Caco-2 (cell line): ENCODE measurements around the gene KMT5C. TPM values are rescaled to one million over a fixed set of nuclear protein-coding genes. Genes with fewer than 3 reads are reported as not detected.

ENCODE experiments used
- BruUV-seq: library from RNA; stranded (reverse); fragments of 400-500 nt; replicated peaks from 2 replicates; lab custom pipeline; 2021; lab: Mats Ljungman, UMichigan
- CTCF ChIA-PET: fragments of 300-600 bp; sonication (Branson Sonifier 250); formaldehyde crosslinking; loops from one replicate; lab custom pipeline; 2022; ENCODE audit warnings: antibody characterized with exemption; lab: Charles Lee
- POLR2A ChIA-PET: fragments of 300-600 bp; sonication (Branson Sonifier 250); formaldehyde crosslinking; loops from one replicate; lab custom pipeline; 2022; ENCODE audit warnings: antibody characterized with exemption; lab: Charles Lee
- DNase-seq, 2 experiments: peaks; one replicate each; pipeline versions ENCODE4 v3.0.0 to v3.0.0-alpha.2; 2020 to 2022
- H3K27me3 ChIP-seq: replicated peaks from 2 replicates; pipeline ENCODE4 v1.6.0; 2011; ENCODE audit warnings: low read length; ENCODE audit not compliant: control insufficient read depth, insufficient read depth
- H3K36me3 ChIP-seq: 2 replicates; pipeline ENCODE4 v1.5.1; 2011; ENCODE audit warnings: low read length; ENCODE audit not compliant: control insufficient read depth, insufficient read depth
- H3K4me1 ChIP-seq: fragments of 250-450 bp; sonication (Bioruptor Pico); 2 replicates; pipeline ENCODE4 v1.5.1; 2020; ENCODE audit warnings: mild to moderate bottlenecking
- H3K4me3 ChIP-seq: 2 replicates; pipeline ENCODE4 v1.5.1; 2011; ENCODE audit warnings: low read depth, mild to moderate bottlenecking, control low read depth, low read length
- H3K9me3 ChIP-seq: fragments of 250-450 bp; sonication (Bioruptor Pico); 2 replicates; pipeline ENCODE4 v1.5.1; 2020; ENCODE audit warnings: mild to moderate bottlenecking, moderate library complexity
- H3K27ac Mint-ChIP-seq: one replicate; pipeline ENCODE4 v1.8.0; 2022; ENCODE audit warnings: mixed read lengths; ENCODE audit not compliant: unreplicated experiment
- H3K27me3 Mint-ChIP-seq: one replicate; pipeline ENCODE4 v1.8.0; 2022; ENCODE audit warnings: mixed read lengths; ENCODE audit not compliant: insufficient read depth, unreplicated experiment
- H3K36me3 Mint-ChIP-seq: one replicate; pipeline ENCODE4 v1.8.0; 2022; ENCODE audit warnings: mild to moderate bottlenecking, mixed read lengths; ENCODE audit not compliant: insufficient read depth, unreplicated experiment
- H3K4me1 Mint-ChIP-seq: one replicate; pipeline ENCODE4 v1.8.0; 2022; ENCODE audit warnings: low read depth, mixed read lengths; ENCODE audit not compliant: unreplicated experiment
- H3K4me3 Mint-ChIP-seq: one replicate; pipeline ENCODE4 v1.8.0; 2022; ENCODE audit warnings: mild to moderate bottlenecking, moderate library complexity, mixed read lengths; ENCODE audit not compliant: unreplicated experiment
- H3K9me3 Mint-ChIP-seq: one replicate; pipeline ENCODE4 v1.8.0; 2022; ENCODE audit warnings: mixed read lengths; ENCODE audit not compliant: unreplicated experiment
- CTCF ChIP-seq, 2 experiments: fragments of 200-600 bp in 1 of 2; IDR thresholded peaks; 1 replicate in 1 of 2; 2 replicates in 1 of 2; pipeline versions ENCODE4 v1.5.1 to v1.8.0; 2011 to 2022; ENCODE audit warnings: antibody characterized with exemption in 1 of 2, control low read depth in 1 of 2, inconsistent platforms in 1 of 2, low read depth in 1 of 2, low read length in 1 of 2, mild to moderate bottlenecking in 1 of 2, moderate library complexity in 1 of 2; ENCODE audit not compliant: insufficient read depth in 1 of 2, severe bottlenecking in 1 of 2, unreplicated experiment in 1 of 2
- intact Hi-C: fragments of 100-400 bp; cut with micrococcal nuclease; formaldehyde crosslinking; loops from one replicate; pipeline ENCODE4 v1.10.0; 2022; ENCODE audit not compliant: unreplicated experiment
- total RNA-seq: library from RNA; stranded (reverse); gene quantifications from 2 replicates; pipeline ENCODE4 v1.2.3, GENCODE V29; 2022

The KMT5C gene
- total RNA-seq, 1 experiment from 2014 or later = 26.3 TPM

GRCh38 chr19:55355213-55355821 is 15.6 kb downstream of the KMT5C start:
- TF ChIP-seq CTCF (IDR thresholded peaks at IDR 0.05; ENCODE audit: insufficient read depth in 1 of 2, low read depth in 1 of 2, low read length in 1 of 2, severe bottlenecking in 1 of 2, unreplicated experiment in 1 of 2) = no peak
- Histone ChIP-seq H3K4me3 (no peak overlapping the region), H3K27me3 (peaks cover 5% of the 10 kb centered on the region), H3K9me3 (no peaks in the 10 kb centered on the region), H3K4me1 (peaks cover 19% of the 10 kb centered on the region), H3K36me3 (no peaks in the 10 kb centered on the region)
- Mint-ChIP-seq H3K36me3 (peaks cover 13% of the 10 kb centered on the region), H3K4me1 (peaks cover 9% of the 10 kb centered on the region), H3K27me3 (peaks cover 15% of the 10 kb centered on the region), H3K4me3 (no peak overlapping the region), H3K9me3 (no peaks in the 10 kb centered on the region), H3K27ac (no peak overlapping the region)
- ChIA-PET POLR2A (no interaction called here), CTCF (interaction anchor here (0.6 kb wide), 1 partner anchor 28 kb away, joined by 3 read pairs; the partner anchor contains the start of gene TMEM238)
- DNase-seq = no peak
- intact Hi-C loops = no loop called here
- no TSS peak for BruUV-seq

GRCh38 chr19:55358493-55358892 is 18.8 kb downstream of the KMT5C start:
- no peaks in the 10 kb centered on the region for H3K9me3 ChIP-seq
- peaks cover 4% of the 10 kb centered on the region; the same call in 1 of the 2 replicates for H3K4me1 ChIP-seq
- peaks cover 6% of the 10 kb centered on the region for H3K27me3 Mint-ChIP-seq

More at GRCh38 chr19:55358493-55358892, 18.8 kb downstream of the KMT5C start:
- Mint-ChIP-seq H3K9me3 (no peaks in the 10 kb centered on the region), H3K4me1 (no peaks in the 10 kb centered on the region), H3K4me3 (no peak overlapping the region), H3K36me3 (peaks cover 6% of the 10 kb centered on the region), H3K27ac (no peak overlapping the region)
- no TSS peak for BruUV-seq
- TF ChIP-seq CTCF (IDR thresholded peaks at IDR 0.05; ENCODE audit: insufficient read depth in 1 of 2, low read depth in 1 of 2, low read length in 1 of 2, severe bottlenecking in 1 of 2, unreplicated experiment in 1 of 2) = no peak
- H3K36me3 ChIP-seq = no peaks in the 10 kb centered on the region
- H3K27me3 ChIP-seq = peaks cover under 1% of the 10 kb centered on the region
- no peak for DNase-seq
- H3K4me3 ChIP-seq = no peak overlapping the region
- intact Hi-C loops = no loop called here
- ChIA-PET POLR2A (interaction anchor here (0.6 kb wide), 1 partner anchor 19 kb away, joined by 3 read pairs; no protein-coding TSS in a partner anchor), CTCF (no interaction called here)
